Stomach (tissue), 4 donors: ENCODE data around the gene CBX8.

Source experiments
- EP300 ChIP-seq: sonication (generic); formaldehyde crosslinking; IDR thresholded peaks from one replicate; pipeline ENCODE4 v1.6.1; 2017; ENCODE audit warnings: antibody characterized with exemption
- POLR2A ChIP-seq, 4 donors: fragments of 450-650 bp; IDR thresholded peaks; one replicate each; pipeline ENCODE4 v1.6.1; 2016; ENCODE audit warnings: antibody characterized with exemption in 4 of 4, control low read depth in 2 of 4, mild to moderate bottlenecking in 1 of 4, moderate library complexity in 1 of 4
- TF ChIP-seq, protein P1 (sequence below), 7 experiments: fragments of 450-650 bp in 4 of 7; fragments of 200-600 bp in 3 of 7; sonication (generic) in 3 of 7; IDR thresholded peaks; one replicate each; pipeline ENCODE4 v1.5.1; 2016 to 2019; ENCODE audit warnings: antibody characterized with exemption in 7 of 7, control low read depth in 2 of 7, mild to moderate bottlenecking in 1 of 7

DNA sequence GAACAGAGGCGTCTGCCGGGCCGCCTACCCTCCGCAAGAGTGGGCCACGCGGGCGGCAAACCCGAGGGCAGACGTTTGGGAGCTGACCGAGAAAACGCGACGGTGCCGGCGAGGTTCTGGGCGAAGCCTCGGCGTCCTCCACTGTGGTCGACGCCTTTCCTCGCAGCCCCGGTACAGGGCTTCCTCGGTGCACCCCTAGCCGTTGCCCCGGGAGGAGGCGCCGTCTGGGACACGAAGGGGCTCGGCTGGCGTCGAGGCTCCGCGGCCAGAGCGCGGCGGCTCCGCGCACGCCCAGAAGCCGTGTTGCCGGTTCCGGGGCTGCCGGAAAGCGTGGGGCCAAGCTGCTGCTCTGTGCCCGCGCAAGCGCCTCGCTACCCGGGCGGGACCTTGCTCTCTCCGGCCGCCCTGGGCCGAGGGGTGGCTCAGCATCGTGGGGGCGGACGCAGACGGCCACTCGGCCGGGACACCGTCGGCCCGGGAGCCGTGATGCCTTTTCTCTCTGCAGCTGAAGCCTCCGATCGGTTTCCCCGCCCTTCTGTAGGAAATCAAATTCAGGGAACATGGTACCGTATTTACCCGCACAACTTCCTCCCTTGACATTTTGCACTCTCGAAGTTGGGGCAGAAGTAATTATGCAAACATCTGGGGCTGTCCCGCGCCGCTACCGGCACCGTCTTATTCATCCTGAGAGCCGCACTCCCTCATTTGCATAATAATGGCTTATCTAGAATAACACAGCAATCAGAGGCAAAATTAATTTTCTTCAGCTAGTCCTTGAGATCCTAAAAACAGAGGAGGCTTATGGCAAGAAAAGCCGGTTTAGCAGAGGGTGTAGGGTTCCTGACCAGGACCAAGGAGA is 7.3 kb upstream of the CBX8 start:
- TF ChIP-seq POLR2A (IDR thresholded peaks at IDR 0.05) (no peak), EP300 (no peak)
- TF ChIP-seq, protein P1, sequence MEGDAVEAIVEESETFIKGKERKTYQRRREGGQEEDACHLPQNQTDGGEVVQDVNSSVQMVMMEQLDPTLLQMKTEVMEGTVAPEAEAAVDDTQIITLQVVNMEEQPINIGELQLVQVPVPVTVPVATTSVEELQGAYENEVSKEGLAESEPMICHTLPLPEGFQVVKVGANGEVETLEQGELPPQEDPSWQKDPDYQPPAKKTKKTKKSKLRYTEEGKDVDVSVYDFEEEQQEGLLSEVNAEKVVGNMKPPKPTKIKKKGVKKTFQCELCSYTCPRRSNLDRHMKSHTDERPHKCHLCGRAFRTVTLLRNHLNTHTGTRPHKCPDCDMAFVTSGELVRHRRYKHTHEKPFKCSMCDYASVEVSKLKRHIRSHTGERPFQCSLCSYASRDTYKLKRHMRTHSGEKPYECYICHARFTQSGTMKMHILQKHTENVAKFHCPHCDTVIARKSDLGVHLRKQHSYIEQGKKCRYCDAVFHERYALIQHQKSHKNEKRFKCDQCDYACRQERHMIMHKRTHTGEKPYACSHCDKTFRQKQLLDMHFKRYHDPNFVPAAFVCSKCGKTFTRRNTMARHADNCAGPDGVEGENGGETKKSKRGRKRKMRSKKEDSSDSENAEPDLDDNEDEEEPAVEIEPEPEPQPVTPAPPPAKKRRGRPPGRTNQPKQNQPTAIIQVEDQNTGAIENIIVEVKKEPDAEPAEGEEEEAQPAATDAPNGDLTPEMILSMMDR (IDR thresholded peaks at IDR 0.05): no peak
